Activated T-cell treated with anti-CD3 and anti-CD28 coated beads, Interleukin-2, amount 50 U/mL, for 1 hour (primary cell): ENCODE measurements around the gene STRA6.

Experiments
- DNase-seq: peaks from one replicate; pipeline ENCODE4 v3.0.0-alpha.2; 2020

STRA6 gene

DNA sequence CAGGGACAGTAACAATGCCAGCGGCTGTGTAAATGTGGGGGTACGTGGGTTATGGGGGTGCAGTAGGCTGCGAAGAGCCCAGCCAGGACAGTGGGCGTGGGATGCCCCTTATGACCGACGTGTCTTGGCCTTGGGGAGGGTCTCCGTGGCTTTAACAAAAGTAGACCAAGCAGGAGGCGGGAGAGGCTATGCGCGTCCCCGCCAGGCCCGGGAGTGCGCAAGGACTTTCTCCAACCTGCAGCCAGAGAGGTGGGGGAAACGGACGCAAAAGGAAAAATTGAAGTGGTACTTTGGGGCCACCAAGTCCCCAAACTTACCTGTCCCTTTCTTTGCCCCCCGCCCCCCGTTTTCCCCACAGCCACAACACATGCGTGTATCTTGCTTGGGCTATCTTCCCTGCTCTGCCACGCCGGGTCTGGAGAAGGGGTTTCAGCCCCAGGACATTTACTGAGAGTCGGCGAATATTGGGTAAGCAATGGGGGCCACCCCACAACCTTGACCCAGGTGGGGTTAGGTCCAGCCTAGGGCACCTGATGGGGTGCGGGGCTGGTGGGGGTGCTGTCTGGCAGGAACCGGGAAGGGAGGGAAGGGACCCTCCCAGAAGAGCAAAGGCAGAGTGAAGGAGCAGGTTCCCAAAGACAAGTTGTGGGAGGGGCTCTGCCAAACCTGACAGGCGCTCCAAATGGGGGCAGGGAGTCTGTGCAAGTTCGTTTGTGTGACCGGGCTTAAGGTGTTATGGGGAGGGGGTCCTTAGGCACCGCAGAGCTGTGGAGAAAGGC is 71.5 kb downstream of the STRA6 start:
- DNase-seq, result no peak

DNA sequence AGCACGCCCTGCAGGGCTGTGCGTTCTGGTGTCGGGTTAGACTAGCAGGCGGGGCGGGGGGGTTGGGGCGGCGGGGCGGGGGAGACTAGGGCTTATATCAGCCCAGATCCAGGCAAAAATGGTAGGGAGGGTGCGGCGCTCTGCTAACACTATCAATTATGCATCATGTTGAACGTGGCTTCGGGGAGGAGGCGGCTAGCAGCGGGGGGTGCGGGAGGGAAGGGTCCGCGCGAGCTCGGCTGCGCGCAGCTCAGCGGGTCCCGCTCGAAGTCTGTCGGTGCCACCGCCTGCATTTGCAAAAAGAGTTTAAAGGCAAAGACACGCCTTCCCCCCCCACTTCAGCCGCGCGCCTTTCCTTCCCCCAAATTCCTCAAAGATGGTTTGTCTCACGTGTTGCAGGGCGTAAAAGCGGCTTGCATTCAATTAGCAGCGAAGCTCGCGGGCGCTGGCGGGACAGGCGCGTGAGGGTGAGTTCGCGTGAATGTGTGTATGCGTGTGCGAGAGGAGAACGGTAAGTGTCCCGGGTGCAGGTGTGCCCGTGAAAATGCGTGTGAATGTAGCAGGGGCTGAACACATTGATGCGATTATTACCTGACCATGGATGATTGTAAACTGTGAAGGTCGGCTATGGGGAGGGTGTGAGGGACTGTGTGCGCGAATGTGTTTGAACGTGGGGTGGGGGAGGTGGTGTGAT is 72.3 kb downstream of the STRA6 start, which contains the start of gene ISLR2:
ISLR2 (plus strand) TSS at position 432 of the 694 bp plus-strand sequence. CDS start 2,169 bp downstream, outside the sequence.
- DNase-seq, result no peak

DNA sequence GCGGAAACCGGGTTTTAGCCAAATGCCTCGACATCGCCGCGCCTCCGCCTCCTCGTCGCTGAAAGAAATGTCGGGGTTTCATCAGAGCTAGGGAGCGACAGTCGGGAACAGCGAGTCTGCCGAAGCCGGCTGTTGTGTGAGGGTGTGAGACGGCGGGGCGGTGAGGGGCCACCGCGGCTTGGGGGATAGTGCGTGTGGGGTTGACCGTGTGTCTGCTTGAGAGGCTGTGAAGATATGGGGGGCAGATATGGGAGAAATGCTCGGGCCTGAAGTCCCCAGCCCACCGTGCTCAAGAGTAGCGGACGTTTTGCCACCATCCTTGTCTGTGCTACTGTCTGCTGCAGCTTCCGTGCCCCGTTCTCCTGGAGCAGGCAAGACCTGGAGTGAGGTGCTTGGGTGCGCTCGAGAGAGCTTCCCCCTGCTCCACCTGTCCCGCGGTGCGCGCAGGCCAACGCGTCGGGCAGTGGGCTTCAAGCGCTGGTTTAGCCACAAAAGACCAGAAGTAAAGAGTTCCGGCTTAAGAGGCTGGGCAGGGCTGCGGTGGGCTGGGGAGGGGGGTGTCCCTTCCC is 72.9 kb downstream of the STRA6 start:
- no peak for DNase-seq
